Transverse colon (tissue), 4 donors: Measurements from ENCODE around the gene ACSM5.

ENCODE experiments used
- POLR2A ChIP-seq: fragments of 450-650 bp; IDR thresholded peaks from one replicate; pipeline ENCODE4 v1.6.1; 2016; ENCODE audit warnings: antibody characterized with exemption, mild to moderate bottlenecking, moderate library complexity
- POLR2AphosphoS5 ChIP-seq, 3 donors: sonication (generic); formaldehyde crosslinking; IDR thresholded peaks; one replicate each; pipeline ENCODE4 v1.6.1; 2016; ENCODE audit warnings: antibody characterized with exemption in 3 of 3
- TF ChIP-seq, protein P1 (sequence below), 5 experiments: fragments of 200-600 bp in 3 of 5; fragments of 450-650 bp in 2 of 5; sonication (generic) in 3 of 5; IDR thresholded peaks; 1 replicate in 2 of 5; 2 replicates in 3 of 5; pipeline ENCODE4 v1.5.1; 2016 to 2017; ENCODE audit warnings: antibody characterized with exemption in 5 of 5, inconsistent platforms in 3 of 5, mild to moderate bottlenecking in 2 of 5, moderate library complexity in 1 of 5

- TF ChIP-seq, protein P1, sequence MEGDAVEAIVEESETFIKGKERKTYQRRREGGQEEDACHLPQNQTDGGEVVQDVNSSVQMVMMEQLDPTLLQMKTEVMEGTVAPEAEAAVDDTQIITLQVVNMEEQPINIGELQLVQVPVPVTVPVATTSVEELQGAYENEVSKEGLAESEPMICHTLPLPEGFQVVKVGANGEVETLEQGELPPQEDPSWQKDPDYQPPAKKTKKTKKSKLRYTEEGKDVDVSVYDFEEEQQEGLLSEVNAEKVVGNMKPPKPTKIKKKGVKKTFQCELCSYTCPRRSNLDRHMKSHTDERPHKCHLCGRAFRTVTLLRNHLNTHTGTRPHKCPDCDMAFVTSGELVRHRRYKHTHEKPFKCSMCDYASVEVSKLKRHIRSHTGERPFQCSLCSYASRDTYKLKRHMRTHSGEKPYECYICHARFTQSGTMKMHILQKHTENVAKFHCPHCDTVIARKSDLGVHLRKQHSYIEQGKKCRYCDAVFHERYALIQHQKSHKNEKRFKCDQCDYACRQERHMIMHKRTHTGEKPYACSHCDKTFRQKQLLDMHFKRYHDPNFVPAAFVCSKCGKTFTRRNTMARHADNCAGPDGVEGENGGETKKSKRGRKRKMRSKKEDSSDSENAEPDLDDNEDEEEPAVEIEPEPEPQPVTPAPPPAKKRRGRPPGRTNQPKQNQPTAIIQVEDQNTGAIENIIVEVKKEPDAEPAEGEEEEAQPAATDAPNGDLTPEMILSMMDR (IDR thresholded peaks at IDR 0.05) = no peak
- TF ChIP-seq POLR2AphosphoS5 (IDR thresholded peaks at IDR 0.05) (no peak), POLR2A (no peak)
Measured at GRCh38 chr16:20399185-20399584, 10.1 kb upstream of the ACSM5 start.
